Urinary bladder (tissue), 4 donors: ENCODE measurements around the gene UBC. TPM values are rescaled to one million over a fixed set of nuclear protein-coding genes. Genes with fewer than 3 reads are reported as not detected.

Source experiments
- DNase-seq: peaks from one replicate; pipeline ENCODE4 v3.0.0-alpha.2; 2015; ENCODE audit errors: extremely low spot score
- H3K27ac ChIP-seq: one replicate; pipeline ENCODE4 v1.5.1; 2013; ENCODE audit warnings: low read depth, mild to moderate bottlenecking, moderate library complexity
- H3K36me3 ChIP-seq: one replicate; pipeline ENCODE4 v1.6.1; 2013; ENCODE audit warnings: mild to moderate bottlenecking, moderate library complexity; ENCODE audit not compliant: insufficient read depth
- H3K4me1 ChIP-seq: one replicate; pipeline ENCODE4 v1.6.1; 2013; ENCODE audit warnings: mild to moderate bottlenecking, moderate library complexity; ENCODE audit not compliant: insufficient read depth
- H3K4me3 ChIP-seq: one replicate; pipeline ENCODE4 v1.5.1; 2013; ENCODE audit warnings: low read depth, low read length
- WGBS: extraction: QIAGEN DNeasy Blood & Tissue Kit; methylation state at CpG from one replicate; pipeline ENCODE4 v1.1.7; 2013; 5-methylcytosine and 5-hydroxymethylcytosine counted together
- polyA plus RNA-seq: library from polyadenylated mRNA; stranded (reverse); fragments of 200-250 nt; gene quantifications from one replicate; pipeline ENCODE4 v1.2.3, GENCODE V29; 2013
- total RNA-seq: library from RNA; depleted of rRNA; stranded (reverse); fragments of >200 nt; gene quantifications from one replicate; pipeline ENCODE4 v1.2.3, GENCODE V29; 2014
- donor health status: healthy with polysubstance abuse.
- donor health status: healthy.

UBC gene
- 857 TPM for total RNA-seq
- 1,396 TPM for polyA plus RNA-seq

GRCh38 chr12:124914392-124915238, at the start of gene UBC:
Gene UBC (minus strand): TSS chr12:124914650. CDS start chr12:124913771, 879 bp downstream.
- Histone ChIP-seq H3K4me1 (no peaks in the 10 kb centered on the region), H3K27ac (peak within 1 kb of the TSS; percentile 100), H3K4me3 (peak within 1 kb of the TSS; percentile 89), H3K36me3 (peaks cover 1% of the 10 kb centered on the region)
- WGBS, result under 1% methylated on average over 85 of the region's 85 CpGs
- peak; percentile 88 for DNase-seq

GRCh38 chr12:124963211-124963610, 48.8 kb upstream of the UBC start:
- no peak for DNase-seq
- Histone ChIP-seq H3K4me1 (no peaks in the 10 kb centered on the region), H3K27ac (no peak overlapping the region), H3K36me3 (peaks cover 9% of the 10 kb centered on the region), H3K4me3 (no peak overlapping the region)
- WGBS, result 96% methylated on average over 8 of the region's 8 CpGs

GRCh38 chr12:124961055-124961454, 46.6 kb upstream of the UBC start:
- H3K36me3 ChIP-seq, result peaks cover 10% of the 10 kb centered on the region
- 89% methylated on average over 29 of the region's 29 CpGs for WGBS
- no peak overlapping the region for H3K4me3 ChIP-seq
- DNase-seq, result no peak
- H3K4me1 ChIP-seq, result no peaks in the 10 kb centered on the region
- no peak overlapping the region for H3K27ac ChIP-seq

- H3K4me3 ChIP-seq, result no peak overlapping the region
- H3K36me3 ChIP-seq, result peaks cover 4% of the 10 kb centered on the region
- no peak for DNase-seq
- H3K4me1 ChIP-seq, result no peaks in the 10 kb centered on the region
- 93% methylated on average over 16 of the region's 16 CpGs for WGBS
- no peak overlapping the region for H3K27ac ChIP-seq
Observed at GRCh38 chr12:124956571-124956970, 42.1 kb upstream of the UBC start.

- no peaks in the 10 kb centered on the region for H3K4me1 ChIP-seq
- no peak overlapping the region for H3K4me3 ChIP-seq
- peaks cover 7% of the 10 kb centered on the region for H3K36me3 ChIP-seq
- WGBS, result 96% methylated on average over 4 of the region's 4 CpGs
- no peak for DNase-seq
- no peak overlapping the region for H3K27ac ChIP-seq
Observed at GRCh38 chr12:124954771-124955170, 40.3 kb upstream of the UBC start.

- 93% methylated on average over 32 of the region's 32 CpGs for WGBS
- H3K4me3 ChIP-seq, result no peak overlapping the region
- no peak overlapping the region for H3K27ac ChIP-seq
- peaks cover 7% of the 10 kb centered on the region for H3K36me3 ChIP-seq
- no peaks in the 10 kb centered on the region for H3K4me1 ChIP-seq
- no peak for DNase-seq
Observed at GRCh38 chr12:124953689-124954405, 39.4 kb upstream of the UBC start.

- H3K36me3 ChIP-seq, result peaks cover 6% of the 10 kb centered on the region
- WGBS, result 78% methylated on average over 8 of the region's 8 CpGs
- no peak overlapping the region for H3K4me3 ChIP-seq
Observed at GRCh38 chr12:124952801-124953200, 38.4 kb upstream of the UBC start.

GRCh38 chr12:124952295-124952694, 37.8 kb upstream of the UBC start:
- Histone ChIP-seq H3K27ac (no peak overlapping the region), H3K36me3 (peaks cover 7% of the 10 kb centered on the region), H3K4me3 (no peak overlapping the region), H3K4me1 (no peaks in the 10 kb centered on the region)
- no peak for DNase-seq
- WGBS, result 97% methylated on average over 17 of the region's 17 CpGs

More at GRCh38 chr12:124952801-124953200, 38.4 kb upstream of the UBC start:
- no peak for DNase-seq
- H3K27ac ChIP-seq, result no peak overlapping the region
- H3K4me1 ChIP-seq, result no peaks in the 10 kb centered on the region

- H3K36me3 ChIP-seq, result peaks cover 7% of the 10 kb centered on the region
- no peak overlapping the region for H3K27ac ChIP-seq
- no peaks in the 10 kb centered on the region for H3K4me1 ChIP-seq
- 95% methylated on average over 47 of the region's 47 CpGs for WGBS
- no peak overlapping the region for H3K4me3 ChIP-seq
- DNase-seq, result no peak
Observed at GRCh38 chr12:124949779-124950728, 35.6 kb upstream of the UBC start.

- 95% methylated on average over 12 of the region's 12 CpGs for WGBS
- Histone ChIP-seq H3K27ac (no peak overlapping the region), H3K4me1 (no peaks in the 10 kb centered on the region), H3K4me3 (no peak overlapping the region), H3K36me3 (peaks cover 7% of the 10 kb centered on the region)
- no peak for DNase-seq
Observed at GRCh38 chr12:124949066-124949465, 34.6 kb upstream of the UBC start.

GRCh38 chr12:124947561-124948398, 33.3 kb upstream of the UBC start:
- whole genome bisulfite sequencing, result 83% methylated on average over 20 of the region's 20 CpGs
- no peaks in the 10 kb centered on the region for H3K4me1 ChIP-seq
- no peak overlapping the region for H3K4me3 ChIP-seq
- DNase-seq, result no peak
- H3K36me3 ChIP-seq, result peaks cover 9% of the 10 kb centered on the region
- H3K27ac ChIP-seq, result no peak overlapping the region

GRCh38 chr12:124947013-124947412, 32.6 kb upstream of the UBC start:
- H3K4me1 ChIP-seq, result no peaks in the 10 kb centered on the region
- no peak overlapping the region for H3K4me3 ChIP-seq
- no peak overlapping the region for H3K27ac ChIP-seq
- peaks cover 9% of the 10 kb centered on the region for H3K36me3 ChIP-seq
- 91% methylated on average over 11 of the region's 11 CpGs for WGBS
- DNase-seq, result no peak
